Smooth muscle cell (in vitro differentiated cells): Measurements from ENCODE around the gene RNF223. TPM values are rescaled to one million over a fixed set of nuclear protein-coding genes. Genes with fewer than 3 reads are reported as not detected.
"Not testable (repeated sequence)": the region's sequence is repeated elsewhere in the genome, so short reads cannot be mapped to it uniquely, and the experiment has no call there.

Source experiments
- DNase-seq: peaks from one replicate; lab custom pipeline; 2025; ENCODE audit not compliant: unreplicated experiment; lab: John Stamatoyannopoulos, UW
- H2AFZ ChIP-seq: fragments of 200-600 bp; sonication (generic); 2 replicates; pipeline ENCODE4 v1.6.0; 2016; ENCODE audit warnings: antibody characterized with exemption, low read depth, mild to moderate bottlenecking
- H3F3A ChIP-seq: fragments of 200-600 bp; sonication (generic); 2 replicates; pipeline ENCODE4 v1.6.0; 2017; ENCODE audit warnings: antibody characterized with exemption, low read depth
- H3K27ac ChIP-seq: fragments of 200-600 bp; sonication (generic); 2 replicates; pipeline ENCODE4 v1.5.1; 2016; ENCODE audit warnings: low read depth, mild to moderate bottlenecking
- H3K27me3 ChIP-seq: fragments of 200-600 bp; sonication (generic); 2 replicates; pipeline ENCODE4 v1.6.1; 2016; ENCODE audit warnings: low read depth, mild to moderate bottlenecking
- H3K36me3 ChIP-seq: fragments of 200-600 bp; sonication (generic); 2 replicates; pipeline ENCODE4 v1.5.1; 2016; ENCODE audit warnings: low read depth
- H3K4me1 ChIP-seq: fragments of 200-600 bp; sonication (generic); 2 replicates; pipeline ENCODE4 v1.5.1; 2016; ENCODE audit warnings: low read depth
- H3K4me2 ChIP-seq: fragments of 200-600 bp; sonication (generic); 2 replicates; pipeline ENCODE4 v1.6.0; 2016; ENCODE audit warnings: mild to moderate bottlenecking
- H3K4me3 ChIP-seq: fragments of 200-600 bp; sonication (generic); 2 replicates; pipeline ENCODE4 v1.5.1; 2016; ENCODE audit warnings: mild to moderate bottlenecking
- H3K79me2 ChIP-seq: fragments of 200-600 bp; sonication (generic); 2 replicates; pipeline ENCODE4 v1.6.0; 2016; ENCODE audit warnings: low read depth, mild to moderate bottlenecking
- H3K9ac ChIP-seq: fragments of 200-600 bp; sonication (generic); 2 replicates; pipeline ENCODE4 v1.6.0; 2016; ENCODE audit warnings: low read depth
- H3K9me3 ChIP-seq: fragments of 200-600 bp; sonication (generic); replicated peaks from 2 replicates; pipeline ENCODE4 v1.5.1; 2016; ENCODE audit warnings: low read depth
- H4K20me1 ChIP-seq: fragments of 200-600 bp; sonication (generic); 2 replicates; pipeline ENCODE4 v1.6.0; 2016; ENCODE audit warnings: low read depth
- WGBS: methylation state at CpG from one replicate; pipeline ENCODE4 v1.1.7; 2016; ENCODE audit warnings: low lambda C conversion rate; 5-methylcytosine and 5-hydroxymethylcytosine counted together
- polyA plus RNA-seq: library from polyadenylated mRNA; unstranded; fragments of >200 nt; fragmentation: Nextera tagmentation; extraction: Ambion mirVana; gene quantifications from 2 replicates; pipeline ENCODE4 v1.2.1, GENCODE V29; 2016
- total RNA-seq: library from RNA; depleted of rRNA; stranded (reverse); fragments of >200 nt; gene quantifications from 2 replicates; pipeline ENCODE4 v1.2.3, GENCODE V29; 2014
- TF ChIP-seq, protein P1 (sequence below): fragments of 200-600 bp; sonication (generic); IDR thresholded peaks from 2 replicates; pipeline ENCODE4 v1.5.1; 2017; ENCODE audit warnings: borderline replicate concordance, mild to moderate bottlenecking, antibody characterized with exemption; ENCODE audit not compliant: insufficient read depth, poor library complexity, severe bottlenecking

RNF223 gene
- total and polyA plus RNA-seq, 2 experiments from 2014 or later: 1.6 to 4.3 TPM

GRCh38 chr1:1033009-1033587, 41.0 kb downstream of the RNF223 start:
- Histone ChIP-seq H2AFZ (no peak overlapping the region), H3K4me2 (peak overlapping the region; percentile 96), H3K36me3 (no peaks in the 10 kb centered on the region), H3K79me2 (no peaks in the 10 kb centered on the region), H3K9ac (no peak overlapping the region), H3K4me1 (peaks cover 7% of the 10 kb centered on the region), H3K9me3 (no peaks in the 10 kb centered on the region), H3K27ac (no peak overlapping the region), H4K20me1 (peaks cover 62% of the 10 kb centered on the region), H3K27me3 (peaks cover 11% of the 10 kb centered on the region), H3F3A (no peaks in the 10 kb centered on the region), H3K4me3 (peak overlapping the region; percentile 59)
- peak; percentile 72 for DNase-seq
- TF ChIP-seq, protein P1, sequence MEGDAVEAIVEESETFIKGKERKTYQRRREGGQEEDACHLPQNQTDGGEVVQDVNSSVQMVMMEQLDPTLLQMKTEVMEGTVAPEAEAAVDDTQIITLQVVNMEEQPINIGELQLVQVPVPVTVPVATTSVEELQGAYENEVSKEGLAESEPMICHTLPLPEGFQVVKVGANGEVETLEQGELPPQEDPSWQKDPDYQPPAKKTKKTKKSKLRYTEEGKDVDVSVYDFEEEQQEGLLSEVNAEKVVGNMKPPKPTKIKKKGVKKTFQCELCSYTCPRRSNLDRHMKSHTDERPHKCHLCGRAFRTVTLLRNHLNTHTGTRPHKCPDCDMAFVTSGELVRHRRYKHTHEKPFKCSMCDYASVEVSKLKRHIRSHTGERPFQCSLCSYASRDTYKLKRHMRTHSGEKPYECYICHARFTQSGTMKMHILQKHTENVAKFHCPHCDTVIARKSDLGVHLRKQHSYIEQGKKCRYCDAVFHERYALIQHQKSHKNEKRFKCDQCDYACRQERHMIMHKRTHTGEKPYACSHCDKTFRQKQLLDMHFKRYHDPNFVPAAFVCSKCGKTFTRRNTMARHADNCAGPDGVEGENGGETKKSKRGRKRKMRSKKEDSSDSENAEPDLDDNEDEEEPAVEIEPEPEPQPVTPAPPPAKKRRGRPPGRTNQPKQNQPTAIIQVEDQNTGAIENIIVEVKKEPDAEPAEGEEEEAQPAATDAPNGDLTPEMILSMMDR: peak; percentile 68
- 2% methylated on average over 15 of the region's 73 CpGs for WGBS

DNA sequence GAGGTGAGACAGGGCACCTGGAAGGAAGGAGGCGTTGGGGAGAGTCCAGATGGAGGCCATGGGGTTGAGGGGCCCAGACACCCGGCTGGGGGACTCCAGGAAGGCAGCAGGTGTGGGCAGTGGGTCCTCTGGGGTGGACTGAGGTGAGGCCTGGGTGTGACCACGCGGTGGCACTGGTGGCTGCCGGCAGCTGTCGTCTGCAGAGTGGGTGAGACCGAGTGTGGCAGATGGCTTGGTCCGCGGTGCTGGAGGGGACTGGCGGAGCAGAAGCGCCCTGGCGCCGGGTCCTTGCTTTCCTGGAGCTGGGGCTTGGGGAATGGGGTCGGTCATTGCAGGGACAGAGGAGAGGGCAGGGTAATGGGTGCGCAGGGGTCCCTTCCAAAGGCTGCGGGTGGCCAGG, 41.7 kb downstream of the RNF223 start:
- Histone ChIP-seq H3F3A (no peaks in the 10 kb centered on the region), H3K27ac (no peak overlapping the region), H3K36me3 (no peaks in the 10 kb centered on the region), H3K4me2 (peak overlapping the region; percentile 96), H4K20me1 (peaks cover 60% of the 10 kb centered on the region), H3K9me3 (no peaks in the 10 kb centered on the region), H3K27me3 (peaks cover 11% of the 10 kb centered on the region), H3K79me2 (no peaks in the 10 kb centered on the region), H3K4me3 (peak overlapping the region; percentile 59), H2AFZ (no peak overlapping the region), H3K4me1 (peaks cover 7% of the 10 kb centered on the region), H3K9ac (no peak overlapping the region)
- 49% methylated on average over 14 of the region's 16 CpGs for WGBS
- TF ChIP-seq, protein P1: no peak
- DNase-seq: no peak

GRCh38 chr1:1031659-1032235, 42.4 kb downstream of the RNF223 start:
- Histone ChIP-seq H3K4me2 (no peak overlapping the region), H3F3A (no peaks in the 10 kb centered on the region), H3K4me1 (peaks cover 7% of the 10 kb centered on the region), H3K27ac (no peak overlapping the region), H3K4me3 (no peak overlapping the region), H3K79me2 (no peaks in the 10 kb centered on the region), H3K36me3 (no peaks in the 10 kb centered on the region), H2AFZ (no peak overlapping the region), H3K27me3 (peaks cover 11% of the 10 kb centered on the region), H3K9ac (no peak overlapping the region), H4K20me1 (peaks cover 60% of the 10 kb centered on the region), H3K9me3 (no peaks in the 10 kb centered on the region)
- WGBS: 96% methylated on average over 11 of the region's 11 CpGs
- TF ChIP-seq, protein P1: no peak
- DNase-seq: no peak

- not testable (repeated sequence) for H3K79me2 ChIP-seq, DNase-seq, H3K4me1 ChIP-seq, H3K4me3 ChIP-seq, H3F3A ChIP-seq, H3K4me2 ChIP-seq, H2AFZ ChIP-seq, H3K9ac ChIP-seq, H3K36me3 ChIP-seq, H3K9me3 ChIP-seq, H3K27ac ChIP-seq
- Histone ChIP-seq H4K20me1 (peaks cover 60% of the 10 kb centered on the region), H3K27me3 (peaks cover 11% of the 10 kb centered on the region)
- WGBS: 73% methylated on average over 7 of the region's 7 CpGs
Measured at GRCh38 chr1:1030867-1031658, 43.0 kb downstream of the RNF223 start.
